ENCODE results near the gene GET3.

The GET3 gene

GRCh38 chr19:12756150-12756883, 19.0 kb downstream of the GET3 start:
- no peak for TF ChIP-seq CTCF (IDR thresholded peaks at IDR 0.05; ENCODE audit: borderline replicate concordance, extremely low read depth, low read length, poor library complexity, severe bottlenecking)
- TF ChIP-seq EZH2 (IDR thresholded peaks at IDR 0.05; ENCODE audit: borderline replicate concordance, low read depth, low read length, severe bottlenecking) = no peak
- Histone ChIP-seq H3K4me1 (ENCODE audit: insufficient read depth, low read length) (peaks cover 11% of the 10 kb centered on the region), H3K27ac (ENCODE audit: low read length) (no peak overlapping the region), H3K4me2 (ENCODE audit: insufficient read depth, low read length) (no peak overlapping the region), H3K27me3 (ENCODE audit: insufficient read depth, low read length, poor library complexity) (no peaks in the 10 kb centered on the region), H2AFZ (ENCODE audit: low read depth, low read length) (no peak overlapping the region), H3K79me2 (ENCODE audit: insufficient read depth, low read length) (no peaks in the 10 kb centered on the region), H3K4me3 (ENCODE audit: low read depth in 1 of 2, low read length in 2 of 2) (no peak overlapping the region), H3K36me3 (ENCODE audit: insufficient read depth, low read length) (no peaks in the 10 kb centered on the region), H3K9ac (ENCODE audit: low read depth, low read length) (no peak overlapping the region), H3K9me3 (ENCODE audit: insufficient read depth, low read length, severe bottlenecking) (no peaks in the 10 kb centered on the region), H4K20me1 (ENCODE audit: insufficient read depth, low read length) (no peaks in the 10 kb centered on the region)
- DNase-seq (no peak), ATAC-seq (ENCODE audit: insufficient read depth, low read depth) (no peak)

GRCh38 chr19:12757544-12758274, 20.4 kb downstream of the GET3 start:
- peaks cover 11% of the 10 kb centered on the region for H3K4me1 ChIP-seq (ENCODE audit: insufficient read depth, low read length)
- H4K20me1 ChIP-seq (ENCODE audit: insufficient read depth, low read length) = no peaks in the 10 kb centered on the region
- TF ChIP-seq CTCF (IDR thresholded peaks at IDR 0.05; ENCODE audit: borderline replicate concordance, extremely low read depth, low read length, poor library complexity, severe bottlenecking) (peak; percentile 82), EZH2 (IDR thresholded peaks at IDR 0.05; ENCODE audit: borderline replicate concordance, low read depth, low read length, severe bottlenecking) (no peak)
- H3K9me3 ChIP-seq (ENCODE audit: insufficient read depth, low read length, severe bottlenecking) = no peaks in the 10 kb centered on the region
- no peaks in the 10 kb centered on the region for H3K27me3 ChIP-seq (ENCODE audit: insufficient read depth, low read length, poor library complexity)
- H3K4me2 ChIP-seq (ENCODE audit: insufficient read depth, low read length) = peak overlapping the region; percentile 58
- H3K79me2 ChIP-seq (ENCODE audit: insufficient read depth, low read length) = no peaks in the 10 kb centered on the region
- H2AFZ ChIP-seq (ENCODE audit: low read depth, low read length) = peak overlapping the region; percentile 54
- peak overlapping the region; percentile 14; the same call in 1 of the 2 replicates for H3K9ac ChIP-seq (ENCODE audit: low read depth, low read length)
- H3K36me3 ChIP-seq (ENCODE audit: insufficient read depth, low read length) = no peaks in the 10 kb centered on the region
- H3K4me3 ChIP-seq (ENCODE audit: low read depth in 1 of 2, low read length in 2 of 2) = peak overlapping the region in 1 of 2 experiments; percentile 39; a peak in 2 of 4 replicates
- H3K27ac ChIP-seq (ENCODE audit: low read length) = no peak overlapping the region
- ATAC-seq (ENCODE audit: insufficient read depth, low read depth) (peak; percentile 89), DNase-seq (peak; percentile 80)

GRCh38 chr19:12759686-12760085, 22.4 kb downstream of the GET3 start:
- Histone ChIP-seq H3K27me3 (ENCODE audit: insufficient read depth, low read length, poor library complexity) (no peaks in the 10 kb centered on the region), H3K9ac (ENCODE audit: low read depth, low read length) (no peak overlapping the region), H4K20me1 (ENCODE audit: insufficient read depth, low read length) (no peaks in the 10 kb centered on the region), H2AFZ (ENCODE audit: low read depth, low read length) (no peak overlapping the region), H3K36me3 (ENCODE audit: insufficient read depth, low read length) (no peaks in the 10 kb centered on the region), H3K79me2 (ENCODE audit: insufficient read depth, low read length) (no peaks in the 10 kb centered on the region), H3K27ac (ENCODE audit: low read length) (no peak overlapping the region), H3K4me1 (ENCODE audit: insufficient read depth, low read length) (peaks cover 11% of the 10 kb centered on the region), H3K9me3 (ENCODE audit: insufficient read depth, low read length, severe bottlenecking) (no peaks in the 10 kb centered on the region), H3K4me3 (ENCODE audit: low read depth in 1 of 2, low read length in 2 of 2) (no peak overlapping the region), H3K4me2 (ENCODE audit: insufficient read depth, low read length) (no peak overlapping the region)
- TF ChIP-seq CTCF (IDR thresholded peaks at IDR 0.05; ENCODE audit: borderline replicate concordance, extremely low read depth, low read length, poor library complexity, severe bottlenecking) (no peak), EZH2 (IDR thresholded peaks at IDR 0.05; ENCODE audit: borderline replicate concordance, low read depth, low read length, severe bottlenecking) (no peak)
- DNase-seq = no peak
- no peak for ATAC-seq (ENCODE audit: insufficient read depth, low read depth)

Measured in DND-41 (cell line).